ENCODE data around the gene SCO1. TPM values are rescaled to one million over a fixed set of nuclear protein-coding genes. Genes with fewer than 3 reads are reported as not detected.

The SCO1 gene
- total RNA-seq, 1 donor, result 18.8 TPM

DNA sequence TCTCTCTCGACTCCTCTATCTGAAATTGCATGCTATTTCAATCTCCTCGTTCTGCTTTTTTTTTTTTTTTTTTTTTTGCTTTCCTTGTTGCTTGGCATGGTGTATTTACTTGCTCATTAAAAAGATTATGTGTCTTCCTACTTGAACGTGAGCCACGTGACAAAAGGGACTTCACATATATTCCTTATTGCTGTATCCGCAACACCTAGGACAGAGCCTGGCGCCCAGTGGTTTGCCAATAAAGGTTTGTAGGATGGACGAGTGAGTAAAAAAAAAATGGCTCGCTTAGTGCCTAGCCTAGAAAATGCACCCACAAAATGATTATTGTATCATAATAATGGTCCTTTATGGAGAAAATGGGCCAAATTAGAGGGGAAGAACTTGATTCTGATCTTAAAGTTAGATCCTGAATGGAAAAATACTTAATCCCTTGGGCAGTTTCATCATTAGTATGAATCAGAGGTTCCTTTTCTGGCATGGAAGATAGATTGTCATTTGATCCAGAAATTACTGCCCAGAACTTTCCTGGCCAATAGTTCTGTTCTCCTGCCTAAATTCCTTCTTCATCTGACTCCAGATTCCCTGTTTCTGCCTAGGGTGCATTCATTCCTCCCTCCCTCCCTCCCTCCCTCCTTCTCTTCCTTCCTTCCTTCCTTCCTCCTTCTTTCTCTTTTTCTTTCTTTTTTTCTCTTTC, 46.1 kb upstream of the SCO1 start:
- H2AFZ ChIP-seq (ENCODE audit: low read length), result no peak overlapping the region
- H3K4me2 ChIP-seq (ENCODE audit: insufficient read depth, low read length), result no peak overlapping the region
- H4K20me1 ChIP-seq (ENCODE audit: insufficient read depth, low read length), result no peaks in the 10 kb centered on the region
- peak; percentile 86 for DNase-seq (ENCODE audit: insufficient read length, low spot score, missing footprints)
- peaks cover 4% of the 10 kb centered on the region for H3K27me3 ChIP-seq (ENCODE audit: insufficient read depth, low read length)
- H3K4me1 ChIP-seq (ENCODE audit: insufficient read depth, low read length), result no peaks in the 10 kb centered on the region
- H3K9me3 ChIP-seq (ENCODE audit: low read depth, low read length), result no peaks in the 10 kb centered on the region
- TF ChIP-seq, protein P1, sequence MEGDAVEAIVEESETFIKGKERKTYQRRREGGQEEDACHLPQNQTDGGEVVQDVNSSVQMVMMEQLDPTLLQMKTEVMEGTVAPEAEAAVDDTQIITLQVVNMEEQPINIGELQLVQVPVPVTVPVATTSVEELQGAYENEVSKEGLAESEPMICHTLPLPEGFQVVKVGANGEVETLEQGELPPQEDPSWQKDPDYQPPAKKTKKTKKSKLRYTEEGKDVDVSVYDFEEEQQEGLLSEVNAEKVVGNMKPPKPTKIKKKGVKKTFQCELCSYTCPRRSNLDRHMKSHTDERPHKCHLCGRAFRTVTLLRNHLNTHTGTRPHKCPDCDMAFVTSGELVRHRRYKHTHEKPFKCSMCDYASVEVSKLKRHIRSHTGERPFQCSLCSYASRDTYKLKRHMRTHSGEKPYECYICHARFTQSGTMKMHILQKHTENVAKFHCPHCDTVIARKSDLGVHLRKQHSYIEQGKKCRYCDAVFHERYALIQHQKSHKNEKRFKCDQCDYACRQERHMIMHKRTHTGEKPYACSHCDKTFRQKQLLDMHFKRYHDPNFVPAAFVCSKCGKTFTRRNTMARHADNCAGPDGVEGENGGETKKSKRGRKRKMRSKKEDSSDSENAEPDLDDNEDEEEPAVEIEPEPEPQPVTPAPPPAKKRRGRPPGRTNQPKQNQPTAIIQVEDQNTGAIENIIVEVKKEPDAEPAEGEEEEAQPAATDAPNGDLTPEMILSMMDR (IDR thresholded peaks at IDR 0.05; ENCODE audit: extremely low read depth, low read depth, low read length), result no peak
- no peaks in the 10 kb centered on the region for H3K36me3 ChIP-seq (ENCODE audit: insufficient read depth, low read length)
- H3K79me2 ChIP-seq (ENCODE audit: insufficient read depth, low read length), result no peaks in the 10 kb centered on the region
- H3K4me3 ChIP-seq (ENCODE audit: insufficient read depth, low read length), result no peak overlapping the region
- no peak overlapping the region for H3K27ac ChIP-seq (ENCODE audit: low read depth, low read length)

DNA sequence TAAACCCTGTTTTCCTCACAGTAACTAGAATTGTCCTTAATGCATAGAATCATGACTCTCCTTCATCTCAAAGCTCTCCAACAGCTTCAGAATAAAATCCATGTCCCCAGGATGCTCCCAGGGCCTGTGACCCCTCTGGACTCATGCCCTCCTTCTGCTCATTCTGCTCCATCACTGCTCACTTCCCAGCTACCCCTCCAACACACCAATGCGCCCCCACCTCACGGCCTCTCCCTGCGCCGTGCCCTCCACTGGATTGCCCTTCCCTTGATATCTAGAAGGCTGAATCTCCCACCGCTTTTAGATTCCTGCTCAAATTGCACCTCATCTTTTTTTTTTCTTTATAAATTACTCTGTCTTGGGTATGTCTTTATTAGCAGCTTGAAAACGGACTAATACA, 45.1 kb upstream of the SCO1 start:
- Histone ChIP-seq H3K79me2 (ENCODE audit: insufficient read depth, low read length) (no peaks in the 10 kb centered on the region), H4K20me1 (ENCODE audit: insufficient read depth, low read length) (no peaks in the 10 kb centered on the region), H3K27me3 (ENCODE audit: insufficient read depth, low read length) (peaks cover 11% of the 10 kb centered on the region), H3K27ac (ENCODE audit: low read depth, low read length) (no peak overlapping the region), H2AFZ (ENCODE audit: low read length) (no peak overlapping the region), H3K36me3 (ENCODE audit: insufficient read depth, low read length) (no peaks in the 10 kb centered on the region), H3K4me2 (ENCODE audit: insufficient read depth, low read length) (no peak overlapping the region), H3K4me1 (ENCODE audit: insufficient read depth, low read length) (no peaks in the 10 kb centered on the region), H3K4me3 (ENCODE audit: insufficient read depth, low read length) (no peak overlapping the region), H3K9me3 (ENCODE audit: low read depth, low read length) (no peaks in the 10 kb centered on the region)
- TF ChIP-seq, protein P1 (IDR thresholded peaks at IDR 0.05; ENCODE audit: extremely low read depth, low read depth, low read length), result no peak
- DNase-seq (ENCODE audit: insufficient read length, low spot score, missing footprints), result no peak

GRCh38 chr17:10741416-10742135, 44.2 kb upstream of the SCO1 start:
- H3K27ac ChIP-seq (ENCODE audit: low read depth, low read length), result no peak overlapping the region
- DNase-seq (ENCODE audit: insufficient read length, low spot score, missing footprints), result no peak

DNA sequence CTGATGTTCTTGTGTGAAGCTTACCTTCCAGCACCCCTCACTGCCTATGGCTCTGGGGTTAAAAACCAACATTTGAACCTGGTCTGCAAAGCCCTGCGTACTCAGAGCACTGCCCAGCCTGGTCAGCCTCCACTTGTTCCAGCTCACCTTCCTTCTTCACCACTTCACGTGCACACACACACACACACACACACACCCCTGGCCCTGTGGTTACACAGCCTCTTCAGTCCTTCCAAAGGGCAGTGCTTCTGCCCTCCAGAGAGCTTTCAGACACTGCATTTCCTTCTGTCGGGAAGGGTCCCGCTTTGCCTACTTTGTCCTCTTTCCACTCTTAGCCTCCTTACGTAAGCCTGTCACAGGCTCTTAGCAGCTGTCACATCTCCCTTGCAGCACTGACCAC, 42.1 kb upstream of the SCO1 start:
- no peak for DNase-seq (ENCODE audit: insufficient read length, low spot score, missing footprints)
- H3K27ac ChIP-seq (ENCODE audit: low read depth, low read length), result no peak overlapping the region
- H2AFZ ChIP-seq (ENCODE audit: low read length), result no peak overlapping the region
- no peaks in the 10 kb centered on the region for H4K20me1 ChIP-seq (ENCODE audit: insufficient read depth, low read length)
- H3K9me3 ChIP-seq (ENCODE audit: low read depth, low read length), result no peaks in the 10 kb centered on the region
- no peak overlapping the region for H3K4me2 ChIP-seq (ENCODE audit: insufficient read depth, low read length)
- TF ChIP-seq, protein P1 (IDR thresholded peaks at IDR 0.05; ENCODE audit: extremely low read depth, low read depth, low read length), result no peak
- H3K27me3 ChIP-seq (ENCODE audit: insufficient read depth, low read length), result peaks cover 11% of the 10 kb centered on the region
- H3K79me2 ChIP-seq (ENCODE audit: insufficient read depth, low read length), result no peaks in the 10 kb centered on the region
- no peak overlapping the region for H3K4me3 ChIP-seq (ENCODE audit: insufficient read depth, low read length)
- no peaks in the 10 kb centered on the region for H3K4me1 ChIP-seq (ENCODE audit: insufficient read depth, low read length)
- no peaks in the 10 kb centered on the region for H3K36me3 ChIP-seq (ENCODE audit: insufficient read depth, low read length)

More at GRCh38 chr17:10741416-10742135, 44.2 kb upstream of the SCO1 start:
- Histone ChIP-seq H3K4me2 (ENCODE audit: insufficient read depth, low read length) (no peak overlapping the region), H3K4me1 (ENCODE audit: insufficient read depth, low read length) (no peaks in the 10 kb centered on the region), H3K27me3 (ENCODE audit: insufficient read depth, low read length) (peaks cover 11% of the 10 kb centered on the region), H3K36me3 (ENCODE audit: insufficient read depth, low read length) (no peaks in the 10 kb centered on the region), H2AFZ (ENCODE audit: low read length) (no peak overlapping the region), H3K4me3 (ENCODE audit: insufficient read depth, low read length) (no peak overlapping the region), H3K79me2 (ENCODE audit: insufficient read depth, low read length) (no peaks in the 10 kb centered on the region), H3K9me3 (ENCODE audit: low read depth, low read length) (no peaks in the 10 kb centered on the region), H4K20me1 (ENCODE audit: insufficient read depth, low read length) (no peaks in the 10 kb centered on the region)
- TF ChIP-seq, protein P1 (IDR thresholded peaks at IDR 0.05; ENCODE audit: extremely low read depth, low read depth, low read length), result no peak

All from osteoblast (primary cell).